ENCODE data around the gene SLCO3A1.
A peak's percentile ranks its signal among the peaks of the same experiment; 100 is the strongest.

SLCO3A1 gene

DNA sequence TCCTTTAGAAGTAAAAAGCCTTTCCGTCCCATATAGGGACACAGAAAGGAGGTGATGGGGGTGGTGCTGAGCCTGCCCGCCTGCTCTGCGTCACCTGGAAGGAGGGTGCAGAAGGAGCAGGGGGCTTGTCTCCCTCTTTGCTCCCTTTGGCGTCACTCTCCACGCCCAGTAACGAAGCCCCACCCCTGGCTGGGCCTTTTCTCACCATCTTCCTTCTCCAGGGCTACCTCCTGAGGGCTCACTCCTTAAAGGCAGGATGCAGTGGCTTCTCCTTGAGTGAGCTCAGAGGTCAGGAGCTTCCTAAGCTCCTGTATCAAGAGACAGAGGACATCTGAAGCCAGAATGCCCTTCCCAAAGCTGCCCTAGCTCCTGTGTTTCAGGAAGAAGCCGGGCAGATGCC, 31.5 kb downstream of the SLCO3A1 start:
- no peak for DNase-seq

DNA sequence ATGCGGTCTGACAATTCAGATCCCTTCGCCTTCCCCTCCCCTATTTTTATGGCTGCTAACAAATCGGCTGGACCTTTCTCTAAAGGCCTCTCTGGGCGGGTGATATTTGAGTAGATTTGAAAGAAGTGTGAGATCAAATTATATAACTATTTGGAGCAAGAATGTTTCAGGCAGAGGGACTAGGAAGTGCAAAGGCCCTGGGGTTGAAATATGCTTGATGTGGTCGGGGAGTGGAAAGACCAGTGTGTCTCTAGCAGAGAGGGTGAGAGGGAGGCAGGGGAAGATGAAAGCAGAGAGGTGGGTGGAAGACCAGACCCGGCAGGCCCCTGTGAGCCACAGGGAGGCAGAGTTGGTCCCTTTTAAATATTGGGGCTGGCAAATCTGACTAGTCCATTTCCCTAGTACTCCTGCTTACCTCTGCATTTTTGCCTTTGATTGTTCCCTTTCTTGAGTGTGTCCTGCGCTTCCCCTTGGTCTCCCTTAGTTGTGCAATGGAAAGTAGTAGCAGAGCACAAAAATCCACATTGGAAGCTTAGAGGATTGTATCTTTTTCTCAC, 32.3 kb downstream of the SLCO3A1 start:
- no peak for DNase-seq

DNA sequence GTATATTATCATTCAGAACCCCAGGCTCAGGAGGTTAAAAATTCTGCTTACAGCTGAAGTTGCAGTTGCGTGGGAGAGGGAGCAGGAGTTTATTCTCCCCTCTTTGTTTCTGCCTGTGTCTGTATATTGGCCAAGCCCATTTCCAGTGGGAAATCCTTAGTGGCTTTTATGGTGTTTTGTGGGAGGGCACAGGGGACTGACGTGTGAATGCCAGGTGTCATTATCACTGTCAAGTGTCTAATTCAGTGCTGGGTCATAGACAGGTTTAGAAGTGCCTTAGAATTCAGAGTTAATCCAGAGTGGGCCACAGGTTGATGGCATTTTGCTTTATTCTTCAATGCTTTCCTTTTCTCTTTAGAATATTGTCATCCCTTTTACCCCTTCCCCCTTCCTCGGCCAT, 33.4 kb downstream of the SLCO3A1 start:
- DNase-seq: no peak

DNA sequence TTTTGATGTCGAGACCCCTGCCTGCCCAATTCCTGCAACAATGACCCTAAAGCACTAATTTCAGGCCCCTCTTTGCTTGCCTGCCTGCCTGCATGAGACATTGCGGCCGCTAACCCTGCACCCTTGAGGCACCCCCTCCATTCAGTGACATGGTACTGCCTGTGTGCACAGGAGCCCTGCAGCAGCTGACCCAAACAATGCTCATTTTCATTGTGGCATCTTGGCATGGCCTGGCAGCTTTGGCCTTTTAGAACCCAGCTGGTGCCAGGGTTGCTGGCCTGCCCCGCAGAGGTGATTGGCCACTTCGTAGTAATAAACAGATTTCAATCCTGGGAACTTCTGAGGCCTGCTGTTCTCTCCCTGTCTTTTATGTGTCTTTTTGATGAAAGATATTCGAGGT, 33.8 kb downstream of the SLCO3A1 start:
- DNase-seq: no peak

DNA sequence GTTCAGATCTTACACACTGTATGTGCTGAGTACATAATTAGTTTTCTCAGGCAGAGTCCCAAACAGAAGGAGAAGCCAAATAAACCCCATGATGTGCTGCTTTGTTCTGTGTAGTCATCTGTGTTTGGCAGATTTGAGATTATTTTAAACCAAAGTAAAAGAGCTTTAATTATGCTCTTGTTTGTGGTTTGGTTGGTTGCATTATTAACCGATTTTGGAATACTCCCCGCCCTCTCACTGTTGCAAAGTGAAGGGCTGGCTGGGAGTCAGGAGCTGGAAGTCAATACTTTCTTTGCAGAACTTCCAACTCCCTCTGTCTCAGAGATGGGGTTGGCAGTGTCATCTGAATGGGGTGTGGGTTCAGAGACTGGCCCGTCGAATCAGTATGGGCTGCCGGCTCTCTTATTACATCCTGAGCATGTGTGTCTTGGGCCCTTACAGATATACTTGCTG, 34.4 kb downstream of the SLCO3A1 start:
- peak; percentile 39 for DNase-seq

DNA sequence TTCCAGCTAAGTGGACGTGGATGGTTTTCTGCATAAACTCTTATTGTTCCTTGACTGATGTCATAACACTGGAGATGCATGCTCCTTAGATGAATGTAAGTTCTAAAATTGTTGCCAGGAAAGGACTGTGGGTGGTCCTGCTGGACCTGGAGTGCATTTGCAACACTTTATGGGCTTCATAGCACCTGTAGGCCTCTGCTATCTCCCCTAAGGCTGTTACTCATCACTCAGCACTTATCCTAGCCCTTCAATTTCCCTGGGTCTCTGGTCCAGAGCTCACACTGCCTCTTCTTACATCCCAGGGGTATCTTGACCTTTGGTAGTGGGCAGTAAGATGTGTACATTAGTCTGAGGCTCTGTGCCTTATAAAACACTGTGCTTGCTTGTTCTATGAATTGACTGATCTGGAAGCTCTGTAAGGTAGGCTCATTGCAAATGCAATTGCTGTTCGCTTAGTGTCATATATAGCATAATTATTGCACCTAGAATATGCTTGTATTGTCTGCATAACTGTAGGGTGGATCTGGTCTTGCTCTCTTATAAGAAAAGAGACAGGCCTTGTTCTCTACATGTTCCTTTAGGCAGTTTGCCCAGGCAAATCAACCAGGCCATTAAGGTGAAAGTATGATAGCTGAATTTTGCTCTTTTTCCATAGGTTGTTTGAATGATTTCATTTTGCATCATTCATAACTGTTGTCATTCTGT, 35.8 kb downstream of the SLCO3A1 start:
- no peak for DNase-seq

DNA sequence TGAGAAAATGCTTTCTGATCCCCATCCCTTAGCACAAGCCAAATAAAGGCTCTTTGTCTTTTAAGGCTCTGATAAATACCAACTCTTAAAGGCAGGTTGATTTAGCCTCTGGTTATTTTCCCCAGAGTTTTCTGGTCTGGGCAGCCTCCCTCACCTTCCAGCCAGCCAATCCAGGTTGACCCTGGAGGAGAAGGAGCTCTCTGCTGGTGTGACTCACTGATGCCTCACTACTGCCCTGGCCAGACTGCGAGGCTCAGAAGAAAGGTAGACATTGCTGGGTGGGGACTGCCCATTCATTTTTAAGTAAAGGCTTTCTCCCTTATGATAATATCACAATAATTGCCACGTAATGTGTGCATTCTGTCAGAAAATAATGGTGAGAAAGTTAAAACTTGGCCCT, 37.1 kb downstream of the SLCO3A1 start:
- DNase-seq: no peak

DNA sequence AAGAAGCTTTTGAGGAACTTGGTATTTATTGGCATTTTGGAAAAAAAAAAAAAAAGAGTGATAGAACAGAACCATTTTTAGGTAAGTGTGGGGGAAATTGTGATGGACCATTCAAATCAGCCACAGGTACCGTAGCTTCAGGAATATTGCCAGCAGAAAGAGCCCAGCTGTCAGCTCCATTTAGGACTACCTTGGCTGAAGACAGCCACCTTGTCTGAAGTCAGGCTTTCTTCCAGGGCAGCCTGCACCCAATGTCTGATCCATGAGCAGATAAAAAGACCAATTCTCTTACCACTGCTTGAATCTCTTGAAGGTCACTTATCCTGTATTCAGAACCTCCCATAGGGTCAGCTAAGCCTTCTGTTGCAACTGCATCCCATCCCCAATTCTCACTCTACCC, 37.6 kb downstream of the SLCO3A1 start:
- no peak for DNase-seq

DNA sequence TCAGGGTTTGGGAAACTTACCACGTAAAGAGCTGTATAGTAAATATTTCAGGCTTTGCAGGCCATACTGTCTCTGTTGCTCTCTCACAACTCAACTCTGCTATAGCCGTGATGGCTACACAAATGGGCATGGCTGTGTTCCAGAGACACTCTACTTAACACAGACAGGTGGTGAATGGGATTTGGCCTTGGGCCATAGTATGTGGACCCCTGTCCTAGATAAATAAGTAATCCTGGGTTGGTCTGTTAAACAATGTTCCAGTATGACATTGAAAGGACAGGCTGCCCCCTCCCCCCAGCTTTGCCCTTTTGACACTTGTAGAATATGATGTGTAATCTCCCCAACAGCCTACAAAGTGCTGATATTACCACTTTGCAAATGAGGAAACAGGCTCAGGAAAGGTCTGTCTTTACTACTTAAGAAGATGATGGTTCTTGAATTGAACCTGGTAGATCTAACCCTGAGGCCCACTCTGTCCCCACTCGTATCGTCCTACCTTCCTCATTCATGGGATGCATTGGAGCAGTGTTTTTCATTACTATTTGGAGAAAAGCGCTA, 38.4 kb downstream of the SLCO3A1 start:
- DNase-seq: no peak

DNA sequence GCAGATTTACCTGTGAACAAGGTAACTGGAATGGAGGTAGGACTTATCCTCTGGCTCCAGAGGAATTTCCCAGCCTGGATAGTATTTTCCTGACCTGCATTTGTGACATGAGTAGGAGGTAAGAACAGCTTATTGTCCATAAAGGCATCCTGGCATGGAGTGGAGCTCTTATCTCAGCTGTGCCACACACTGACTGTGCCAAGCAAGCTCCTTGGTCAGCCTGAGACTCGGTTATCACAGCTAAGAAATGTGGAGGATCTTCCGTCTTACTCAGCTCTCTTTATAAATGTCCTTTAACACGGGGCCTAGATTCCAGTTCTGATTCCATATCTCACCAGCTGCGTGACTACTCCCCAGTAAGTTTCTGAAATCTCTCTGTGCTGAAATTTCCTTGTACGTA, 38.9 kb downstream of the SLCO3A1 start:
- no peak for DNase-seq

DNA sequence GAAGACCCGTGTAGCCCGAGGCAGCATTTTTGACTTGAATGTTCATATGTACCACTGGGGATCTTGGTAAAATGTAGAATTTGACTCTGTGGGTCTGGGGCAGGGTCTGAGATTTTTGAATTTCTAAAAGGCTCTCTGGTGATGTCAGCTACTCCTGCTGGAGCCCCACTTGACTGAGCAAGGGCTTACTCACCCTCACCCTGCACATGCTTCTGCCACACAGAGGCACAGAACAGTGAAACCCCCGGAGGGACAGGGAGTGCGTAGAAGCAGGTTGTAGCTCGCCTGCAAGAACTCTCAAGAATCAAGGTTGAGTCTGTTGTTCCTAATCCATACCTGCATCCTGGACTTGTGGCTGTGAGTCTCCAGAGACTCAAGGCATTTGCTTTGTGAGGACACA, 41.1 kb downstream of the SLCO3A1 start:
- DNase-seq: no peak

DNA sequence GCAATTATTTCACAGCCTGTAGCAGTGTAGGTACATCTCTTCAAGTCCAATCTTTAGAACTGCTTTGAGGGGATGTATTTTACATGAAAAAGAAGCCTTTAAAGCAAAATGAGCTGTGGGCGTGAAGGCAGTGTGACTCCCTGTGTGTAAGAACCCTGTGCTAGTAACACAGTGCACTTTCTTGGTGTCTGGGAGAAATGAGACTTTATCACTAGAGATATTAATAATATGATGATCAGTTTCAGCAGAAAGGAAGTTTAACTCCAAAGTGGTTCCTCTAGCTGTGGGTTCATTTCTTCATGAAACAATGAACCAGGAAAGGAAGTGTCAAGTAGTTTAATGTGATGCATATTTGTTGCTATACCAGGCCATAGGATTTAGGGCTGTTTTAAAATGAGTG, 41.5 kb downstream of the SLCO3A1 start:
- no peak for DNase-seq

DNA sequence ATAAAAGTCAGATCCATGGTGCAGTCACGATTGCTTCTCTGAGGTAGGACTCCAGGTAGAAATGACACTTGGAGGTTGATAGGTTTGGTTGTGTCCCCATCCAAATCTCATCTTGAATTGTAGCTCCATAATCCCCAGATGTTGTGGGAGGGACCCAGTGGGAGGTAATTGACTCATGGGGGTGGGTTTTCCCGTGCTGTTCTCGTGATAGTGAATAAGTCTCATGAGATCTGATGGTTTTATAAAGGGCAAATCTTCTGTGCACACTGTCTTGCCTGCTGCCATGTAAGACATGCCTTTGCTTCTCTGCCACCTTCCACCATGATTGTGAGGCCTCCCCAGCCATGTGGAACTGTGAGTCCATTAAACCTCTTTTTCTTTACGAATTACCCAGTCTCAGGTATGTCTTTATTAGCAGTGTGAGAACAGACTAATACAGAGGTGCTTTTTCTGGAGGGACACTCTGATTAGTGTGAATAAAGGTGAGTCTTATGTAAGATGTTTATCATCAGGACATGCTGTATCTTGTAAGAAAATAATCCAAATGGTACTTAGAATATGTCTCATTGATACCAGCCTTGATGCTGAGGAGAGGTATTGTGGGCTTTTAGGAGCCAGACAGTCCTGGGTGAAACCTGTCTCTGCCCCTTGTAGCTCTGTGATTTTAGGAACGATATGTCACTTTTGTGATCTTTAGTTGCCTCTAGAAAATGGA, 43.0 kb downstream of the SLCO3A1 start:
- DNase-seq: no peak

DNA sequence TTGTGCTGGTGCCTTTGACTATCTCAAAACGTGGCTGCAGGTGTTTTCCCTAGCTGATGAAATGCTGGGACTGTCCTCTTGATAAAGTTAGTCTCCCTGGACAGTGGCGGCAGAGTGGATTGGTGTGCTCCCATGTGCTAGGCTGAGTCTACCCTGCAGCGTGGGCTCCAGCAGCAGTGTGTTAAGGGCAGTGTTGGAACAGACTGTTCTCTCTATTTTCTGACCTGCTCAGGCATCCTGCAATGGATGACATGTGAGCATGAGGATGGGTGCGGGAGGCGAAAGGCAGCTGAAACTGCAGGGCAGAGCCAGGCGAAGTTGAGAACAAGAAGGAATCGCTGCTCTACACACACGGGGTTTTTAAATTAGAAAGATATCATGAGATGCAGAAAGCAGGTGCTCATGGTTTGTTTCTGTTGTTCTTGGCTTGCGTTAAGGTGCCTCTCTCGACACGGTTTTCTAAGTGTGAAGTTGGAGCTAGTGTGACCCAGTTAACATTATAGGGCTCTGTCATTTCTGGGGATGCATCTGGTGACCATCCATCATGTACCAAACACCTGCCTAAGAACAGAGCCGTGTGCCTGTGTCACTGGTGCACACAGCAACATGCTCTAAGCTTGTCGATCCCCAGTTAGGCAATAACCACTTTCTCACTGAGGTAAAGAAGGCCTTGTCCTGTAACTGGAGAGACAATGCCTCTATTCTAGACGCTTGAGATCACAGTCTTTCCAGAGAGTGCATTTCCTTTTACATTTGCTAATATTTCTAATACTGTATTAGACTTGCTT, 44.3 kb downstream of the SLCO3A1 start:
- DNase-seq: no peak

DNA sequence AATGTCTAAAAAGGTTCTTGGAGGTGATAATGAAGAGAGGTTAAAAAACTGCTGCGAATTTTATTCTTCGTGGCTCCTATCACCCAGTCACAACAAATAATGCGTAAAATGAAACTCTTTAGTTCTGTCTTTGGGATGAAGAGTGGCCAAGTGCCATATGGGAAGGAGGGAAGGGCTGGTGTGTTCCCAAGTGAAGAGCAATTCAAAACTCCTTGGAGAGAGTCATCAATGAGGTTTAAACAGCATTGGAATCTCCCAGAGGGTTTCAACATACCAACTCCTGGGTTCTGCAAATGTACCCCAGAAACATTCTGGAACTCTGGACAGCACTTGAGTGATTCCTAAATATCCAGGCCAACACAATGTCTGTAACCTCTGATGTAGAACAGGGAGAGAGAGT, 45.3 kb downstream of the SLCO3A1 start:
- DNase-seq: no peak

DNA sequence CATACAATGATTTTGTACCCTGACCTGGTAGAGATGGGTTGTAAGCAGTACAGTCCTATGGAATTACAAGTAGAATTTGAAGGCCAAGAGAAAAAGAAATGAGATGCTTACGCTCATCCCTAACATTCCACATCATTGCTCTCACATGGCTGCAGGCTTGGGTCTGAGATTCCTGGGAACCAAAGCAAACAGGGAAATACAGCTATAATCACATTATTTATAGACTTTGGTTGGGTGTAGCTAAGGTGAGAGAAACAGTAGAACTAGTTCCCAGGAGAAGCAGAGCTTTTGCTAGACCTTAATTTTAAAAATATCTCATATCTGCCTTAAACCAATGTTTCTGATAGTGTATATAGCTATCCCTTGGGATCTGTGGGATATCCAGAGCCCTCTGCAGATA, 51.4 kb downstream of the SLCO3A1 start:
- no peak for DNase-seq

DNA sequence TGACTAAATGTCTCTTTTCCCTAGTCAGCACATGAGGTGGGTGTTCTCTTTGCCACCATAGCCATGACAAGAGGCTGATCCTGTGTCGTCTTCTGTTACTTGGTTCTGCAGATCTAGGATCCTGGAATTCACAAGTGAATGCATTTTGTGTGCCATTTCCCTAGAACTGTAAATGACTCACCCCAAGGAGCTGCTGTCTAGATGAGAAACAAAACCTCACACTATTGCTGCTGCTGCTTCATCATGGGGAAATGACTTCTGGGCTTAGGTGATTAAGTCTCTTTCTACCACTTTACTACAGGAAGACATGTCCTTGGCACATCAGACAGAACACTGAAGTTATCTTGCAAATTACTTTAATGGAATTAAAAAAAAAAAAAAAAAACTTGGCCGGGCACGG, 54.9 kb downstream of the SLCO3A1 start:
- no peak for DNase-seq

DNA sequence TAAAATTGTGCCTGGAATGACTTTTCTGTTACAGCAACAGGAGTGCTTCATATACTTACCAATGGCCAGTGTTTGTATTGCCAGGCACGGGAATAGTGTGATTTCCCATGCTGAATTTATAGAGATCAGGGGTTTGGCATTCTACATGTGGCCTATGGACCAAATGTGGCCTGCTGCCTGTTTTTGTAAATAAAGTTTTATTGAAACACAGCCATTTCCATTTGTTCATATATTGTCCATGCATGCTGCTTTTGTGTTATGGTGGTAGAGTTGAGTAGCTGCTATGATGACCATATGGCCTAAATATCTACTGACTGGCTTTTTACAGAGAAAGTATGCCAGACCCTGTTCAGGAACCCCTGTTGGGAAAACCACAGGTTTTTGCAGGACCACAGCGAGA, 55.6 kb downstream of the SLCO3A1 start:
- no peak for DNase-seq

DNA sequence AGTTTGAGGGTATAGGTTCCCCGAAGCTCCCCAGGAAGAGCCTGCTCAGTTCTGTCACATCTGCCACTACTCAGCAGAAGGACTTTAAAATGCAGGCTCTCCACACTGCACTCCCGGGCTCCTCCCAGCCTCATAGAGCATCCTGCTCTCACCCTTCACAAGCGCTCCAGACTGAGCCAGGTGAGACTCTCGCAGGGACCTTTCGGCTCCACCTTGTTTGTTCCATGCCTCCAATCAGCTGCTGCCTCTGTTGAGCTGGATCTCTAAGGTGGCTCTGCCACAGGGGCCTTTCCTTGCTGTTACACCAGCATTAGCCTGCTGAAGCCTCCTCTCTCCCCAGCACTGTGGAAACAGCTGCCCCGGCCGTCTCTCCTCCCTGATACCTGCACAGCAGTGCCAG, 56.1 kb downstream of the SLCO3A1 start:
- DNase-seq: no peak

DNA sequence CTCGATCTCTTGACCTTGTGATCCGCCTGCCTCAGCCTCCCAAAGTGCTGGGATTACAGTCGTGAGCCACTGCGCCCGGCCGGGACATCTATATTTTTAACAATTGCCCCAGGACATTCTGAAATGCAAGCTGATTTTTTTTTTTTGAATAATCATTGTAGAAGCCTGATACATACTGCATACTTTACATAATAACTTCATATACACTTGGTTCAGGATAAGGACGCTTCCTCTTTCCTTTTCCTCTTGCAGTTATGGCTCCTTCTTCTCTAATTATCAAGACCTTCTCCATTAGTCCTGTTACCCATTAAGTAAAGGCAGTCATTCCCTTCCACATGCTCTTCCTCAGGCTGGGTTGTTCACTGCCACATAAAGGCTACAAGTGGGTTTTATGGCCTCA, 58.3 kb downstream of the SLCO3A1 start:
- no peak for DNase-seq

DNA sequence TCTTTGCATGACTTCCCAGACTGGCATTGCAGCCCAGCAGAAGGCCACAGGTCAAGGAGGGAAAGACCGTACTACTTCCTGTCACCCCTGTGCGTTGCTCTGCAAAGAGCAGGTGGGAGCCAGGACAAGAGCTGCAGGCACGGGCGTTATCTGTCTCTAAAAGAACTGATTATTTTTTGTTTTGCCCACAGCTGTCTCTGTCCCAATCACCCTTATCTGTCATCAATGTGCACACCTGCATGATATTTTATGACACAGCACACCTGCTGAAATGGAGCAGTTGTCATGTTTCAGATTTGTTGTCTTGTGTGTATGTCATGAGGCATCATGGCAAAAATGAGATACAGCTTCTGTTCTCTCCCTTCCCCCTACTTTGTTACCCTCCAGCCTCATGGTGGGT, 58.8 kb downstream of the SLCO3A1 start:
- no peak for DNase-seq

DNA sequence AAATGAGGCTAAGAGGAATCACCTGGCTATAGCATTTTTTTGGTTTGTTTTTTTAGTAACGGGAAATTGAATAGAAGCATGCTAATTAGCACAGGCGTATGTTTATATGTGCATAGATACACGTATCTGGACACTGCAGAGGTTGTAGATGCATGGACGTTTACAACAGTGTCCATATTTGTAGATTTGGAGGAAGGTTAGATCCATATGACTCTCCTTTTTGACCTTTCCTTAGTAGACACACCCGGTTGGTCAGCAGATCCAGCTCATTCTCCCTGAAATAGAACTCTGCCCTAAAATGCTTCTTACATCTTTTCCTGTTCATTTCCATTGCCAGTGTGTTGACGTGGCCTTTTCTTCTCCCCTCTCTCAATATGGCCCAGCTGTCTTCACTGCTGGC, 60.1 kb downstream of the SLCO3A1 start:
- no peak for DNase-seq

DNA sequence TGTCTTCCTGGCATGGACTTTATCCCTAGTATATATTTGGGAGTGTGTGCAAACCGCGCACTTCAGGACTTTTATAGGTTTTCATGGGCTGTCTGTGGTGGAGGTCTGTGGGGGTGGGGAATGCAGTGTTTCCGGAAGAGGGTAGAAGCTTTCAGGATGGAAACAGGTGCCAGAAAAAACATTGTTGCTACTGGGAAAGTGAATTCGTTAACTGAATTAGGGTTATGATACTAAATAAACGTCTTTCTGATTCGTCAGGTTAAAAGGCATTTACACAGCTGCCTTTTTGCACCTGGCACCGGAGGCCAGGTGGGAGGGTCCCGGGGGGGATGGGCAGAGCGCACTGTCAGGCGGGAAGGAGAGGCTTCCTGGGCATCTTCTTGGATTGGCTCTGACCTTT, 62.1 kb downstream of the SLCO3A1 start:
- DNase-seq: no peak

All from right hindlimb (tissue), 1 donor.